Measurements from ENCODE around the gene TEX12.

Gene TEX12

DNA sequence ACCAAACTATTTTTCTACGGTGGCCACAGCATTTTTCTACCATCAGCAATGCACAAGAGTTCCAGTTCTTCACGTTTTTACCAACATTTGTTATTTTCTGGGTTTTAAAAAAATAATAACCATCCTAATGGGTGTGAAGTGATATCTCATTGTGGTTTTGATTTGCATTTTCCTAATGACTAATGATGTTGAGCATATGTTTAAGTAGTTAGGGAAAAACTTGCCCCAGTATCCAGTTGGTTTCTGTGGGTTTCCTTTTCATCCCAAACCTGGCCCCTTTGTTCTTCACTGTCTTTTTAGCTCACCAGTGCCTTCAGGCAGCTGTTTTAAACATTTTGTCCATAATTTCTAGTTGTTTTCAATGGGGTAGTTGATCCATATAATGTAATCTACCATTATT is 44.4 kb downstream of the TEX12 start:
- no peaks in the 10 kb centered on the region for H3K79me2 ChIP-seq (ENCODE audit: low read length)
- peaks cover 6% of the 10 kb centered on the region; the same call in 1 of the 2 replicates for H3K4me1 ChIP-seq (ENCODE audit: low read length)
- no peak overlapping the region for H3K27ac ChIP-seq (ENCODE audit: low read length)
- no peak overlapping the region for H3K9ac ChIP-seq (ENCODE audit: low read length)
- no peak overlapping the region for H3K4me2 ChIP-seq (ENCODE audit: low read depth, low read length)
- H3F3A ChIP-seq (ENCODE audit: insufficient read depth, low read length), result no peaks in the 10 kb centered on the region
- H3K4me3 ChIP-seq (ENCODE audit: low read length), result no peak overlapping the region
- H4K20me1 ChIP-seq (ENCODE audit: insufficient read depth, low read length), result no peaks in the 10 kb centered on the region
- no peaks in the 10 kb centered on the region for H3K27me3 ChIP-seq (replicated peaks; ENCODE audit: insufficient read depth, low read length)
- TF ChIP-seq EZH2 (optimal IDR thresholded peaks at IDR 0.05; ENCODE audit: low read depth, low read length) (no peak), EZH2phosphoT487 (IDR thresholded peaks at IDR 0.05; ENCODE audit: low read length) (no peak)
- TF ChIP-seq, protein P1, sequence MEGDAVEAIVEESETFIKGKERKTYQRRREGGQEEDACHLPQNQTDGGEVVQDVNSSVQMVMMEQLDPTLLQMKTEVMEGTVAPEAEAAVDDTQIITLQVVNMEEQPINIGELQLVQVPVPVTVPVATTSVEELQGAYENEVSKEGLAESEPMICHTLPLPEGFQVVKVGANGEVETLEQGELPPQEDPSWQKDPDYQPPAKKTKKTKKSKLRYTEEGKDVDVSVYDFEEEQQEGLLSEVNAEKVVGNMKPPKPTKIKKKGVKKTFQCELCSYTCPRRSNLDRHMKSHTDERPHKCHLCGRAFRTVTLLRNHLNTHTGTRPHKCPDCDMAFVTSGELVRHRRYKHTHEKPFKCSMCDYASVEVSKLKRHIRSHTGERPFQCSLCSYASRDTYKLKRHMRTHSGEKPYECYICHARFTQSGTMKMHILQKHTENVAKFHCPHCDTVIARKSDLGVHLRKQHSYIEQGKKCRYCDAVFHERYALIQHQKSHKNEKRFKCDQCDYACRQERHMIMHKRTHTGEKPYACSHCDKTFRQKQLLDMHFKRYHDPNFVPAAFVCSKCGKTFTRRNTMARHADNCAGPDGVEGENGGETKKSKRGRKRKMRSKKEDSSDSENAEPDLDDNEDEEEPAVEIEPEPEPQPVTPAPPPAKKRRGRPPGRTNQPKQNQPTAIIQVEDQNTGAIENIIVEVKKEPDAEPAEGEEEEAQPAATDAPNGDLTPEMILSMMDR (IDR thresholded peaks at IDR 0.05; ENCODE audit: low read length), result no peak
- H2AFZ ChIP-seq (ENCODE audit: low read length), result no peak overlapping the region
- no peaks in the 10 kb centered on the region for H3K9me3 ChIP-seq (replicated peaks; ENCODE audit: insufficient read depth, low read length)
- H3K9me2 ChIP-seq (replicated peaks; ENCODE audit: insufficient read depth, low read length), result no peaks in the 10 kb centered on the region
- H3K36me3 ChIP-seq (replicated peaks; ENCODE audit: insufficient read depth, low read length), result no peaks in the 10 kb centered on the region
- DNase-seq, result no peak

DNA sequence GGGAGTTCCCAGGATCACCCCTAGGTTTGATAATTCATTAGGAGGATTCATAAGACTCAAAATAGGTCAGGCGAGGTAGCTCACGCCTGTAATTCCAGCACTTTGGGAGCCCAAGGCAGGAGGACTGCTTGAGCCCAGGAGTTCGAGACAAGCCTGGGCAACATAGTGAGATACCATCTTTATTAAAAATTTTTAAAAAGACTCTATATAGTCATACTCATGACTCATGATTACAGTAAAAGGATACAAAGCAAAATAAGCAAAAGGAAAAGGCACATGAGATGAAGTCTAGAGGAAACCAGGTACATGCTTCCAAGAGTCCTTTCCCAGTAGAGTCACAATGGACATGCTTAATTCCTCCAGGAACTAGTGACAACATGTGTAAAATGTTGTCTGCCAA is 45.1 kb downstream of the TEX12 start:
- H3F3A ChIP-seq (ENCODE audit: insufficient read depth, low read length), result no peaks in the 10 kb centered on the region
- DNase-seq, result no peak
- H3K9me3 ChIP-seq (replicated peaks; ENCODE audit: insufficient read depth, low read length), result no peaks in the 10 kb centered on the region
- H3K4me2 ChIP-seq (ENCODE audit: low read depth, low read length), result no peak overlapping the region
- peaks cover 6% of the 10 kb centered on the region; the same call in 1 of the 2 replicates for H3K4me1 ChIP-seq (ENCODE audit: low read length)
- TF ChIP-seq, protein P1 (IDR thresholded peaks at IDR 0.05; ENCODE audit: low read length), result no peak
- no peak for TF ChIP-seq EZH2phosphoT487 (IDR thresholded peaks at IDR 0.05; ENCODE audit: low read length)
- no peak for TF ChIP-seq EZH2 (optimal IDR thresholded peaks at IDR 0.05; ENCODE audit: low read depth, low read length)
- no peak overlapping the region for H3K9ac ChIP-seq (ENCODE audit: low read length)
- no peak overlapping the region for H2AFZ ChIP-seq (ENCODE audit: low read length)
- H3K27ac ChIP-seq (ENCODE audit: low read length), result no peak overlapping the region
- H3K79me2 ChIP-seq (ENCODE audit: low read length), result no peaks in the 10 kb centered on the region
- H3K4me3 ChIP-seq (ENCODE audit: low read length), result no peak overlapping the region
- H3K9me2 ChIP-seq (replicated peaks; ENCODE audit: insufficient read depth, low read length), result no peaks in the 10 kb centered on the region
- H4K20me1 ChIP-seq (ENCODE audit: insufficient read depth, low read length), result no peaks in the 10 kb centered on the region
- H3K27me3 ChIP-seq (replicated peaks; ENCODE audit: insufficient read depth, low read length), result no peaks in the 10 kb centered on the region
- H3K36me3 ChIP-seq (replicated peaks; ENCODE audit: insufficient read depth, low read length), result no peaks in the 10 kb centered on the region

DNA sequence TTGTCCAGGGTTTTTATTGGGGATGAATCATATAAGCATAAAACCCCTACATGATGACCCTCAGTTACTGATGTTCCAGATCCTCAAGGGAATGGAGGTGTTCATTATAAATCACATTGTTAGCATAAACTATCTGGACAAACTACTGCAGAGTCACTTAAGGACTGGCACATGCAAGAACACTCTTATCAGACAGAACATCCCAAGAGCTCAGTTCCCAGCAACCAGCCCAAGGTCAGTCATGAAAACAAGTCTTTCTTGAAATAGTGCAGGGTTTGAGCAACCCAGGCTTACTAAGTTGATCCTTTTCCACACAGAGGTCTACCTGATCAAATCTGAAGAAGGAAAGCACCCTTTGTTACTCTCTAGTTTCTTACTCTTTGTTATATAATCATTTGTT is 45.5 kb downstream of the TEX12 start:
- no peak overlapping the region for H3K9ac ChIP-seq (ENCODE audit: low read length)
- H3K4me1 ChIP-seq (ENCODE audit: low read length), result peaks cover 6% of the 10 kb centered on the region; the same call in 1 of the 2 replicates
- H3K4me2 ChIP-seq (ENCODE audit: low read depth, low read length), result no peak overlapping the region
- no peaks in the 10 kb centered on the region for H4K20me1 ChIP-seq (ENCODE audit: insufficient read depth, low read length)
- no peaks in the 10 kb centered on the region for H3K27me3 ChIP-seq (replicated peaks; ENCODE audit: insufficient read depth, low read length)
- no peaks in the 10 kb centered on the region for H3K9me2 ChIP-seq (replicated peaks; ENCODE audit: insufficient read depth, low read length)
- no peak overlapping the region for H2AFZ ChIP-seq (ENCODE audit: low read length)
- no peak for DNase-seq
- TF ChIP-seq, protein P1 (IDR thresholded peaks at IDR 0.05; ENCODE audit: low read length), result no peak
- no peak for TF ChIP-seq EZH2phosphoT487 (IDR thresholded peaks at IDR 0.05; ENCODE audit: low read length)
- TF ChIP-seq EZH2 (optimal IDR thresholded peaks at IDR 0.05; ENCODE audit: low read depth, low read length), result no peak
- no peak overlapping the region for H3K27ac ChIP-seq (ENCODE audit: low read length)
- no peaks in the 10 kb centered on the region for H3K36me3 ChIP-seq (replicated peaks; ENCODE audit: insufficient read depth, low read length)
- H3K79me2 ChIP-seq (ENCODE audit: low read length), result no peaks in the 10 kb centered on the region
- H3K9me3 ChIP-seq (replicated peaks; ENCODE audit: insufficient read depth, low read length), result no peaks in the 10 kb centered on the region
- H3F3A ChIP-seq (ENCODE audit: insufficient read depth, low read length), result no peaks in the 10 kb centered on the region
- H3K4me3 ChIP-seq (ENCODE audit: low read length), result no peak overlapping the region

Data from MM.1S (cell line).